DMS 273 (cell line): Measurements from ENCODE around the gene PPP2R2C.

Experiments used
- DNase-seq: peaks from one replicate; lab custom pipeline; 2025; ENCODE audit not compliant: unreplicated experiment; lab: John Stamatoyannopoulos, UW

PPP2R2C gene

GRCh38 chr4:6273661-6273990, 198.8 kb downstream of the PPP2R2C start:
- DNase-seq = no peak

GRCh38 chr4:6272863-6273660, 199.4 kb downstream of the PPP2R2C start:
- peak; percentile 21 for DNase-seq

- no peak for DNase-seq
Observed at GRCh38 chr4:6271701-6272465, 200.5 kb downstream of the PPP2R2C start.

- DNase-seq = no peak
Observed at GRCh38 chr4:6271206-6271605, 201.2 kb downstream of the PPP2R2C start.

GRCh38 chr4:6270636-6271121, 201.7 kb downstream of the PPP2R2C start:
- no peak for DNase-seq
